IgD-negative memory B cell (primary cell): ENCODE data around the gene AP1G1. TPM values are rescaled to one million over a fixed set of nuclear protein-coding genes. Genes with fewer than 3 reads are reported as not detected.

Source experiments
- polyA plus RNA-seq: library from polyadenylated mRNA; unstranded; fragments of 300-500 nt; fragmentation: Illumina TruSeq; gene quantifications from one replicate; pipeline ENCODE4 v1.2.3, GENCODE V29; 2021

The AP1G1 gene
- polyA plus RNA-seq, 1 donor from 2014 or later, result 13.7 TPM

Other genes with a start within 250 kb of the AP1G1 start
- gene TAT, start 231.7 kb downstream of the AP1G1 start, polyA plus RNA-seq, result not detected
- gene MARVELD3, start 182.7 kb downstream of the AP1G1 start, polyA plus RNA-seq, result not detected
- 4.7 TPM for gene PHLPP2, start 84.1 kb downstream of the AP1G1 start, polyA plus RNA-seq
- gene ATXN1L, start 37.1 kb upstream of the AP1G1 start, polyA plus RNA-seq, result 5.4 TPM
- 34.3 TPM for gene ZNF821, start 75.3 kb upstream of the AP1G1 start, polyA plus RNA-seq
- 161 TPM for gene IST1, start 86.7 kb upstream of the AP1G1 start, polyA plus RNA-seq
- gene PKD1L3, start 191.6 kb upstream of the AP1G1 start, polyA plus RNA-seq, result not detected
- gene DHODH, start 199.9 kb upstream of the AP1G1 start, polyA plus RNA-seq, result 16.4 TPM
- not detected for gene HP, start 245.7 kb upstream of the AP1G1 start, polyA plus RNA-seq